RPMI7951 (cell line): ENCODE measurements around the gene CYP27A1. TPM values are rescaled to one million over a fixed set of nuclear protein-coding genes. Genes with fewer than 3 reads are reported as not detected.
"Not testable (repeated sequence)": the region's sequence is repeated elsewhere in the genome, so short reads cannot be mapped to it uniquely, and the experiment has no call there.

ENCODE experiments used
- DNase-seq: peaks from one replicate; pipeline ENCODE4 v3.0.0-alpha.2; 2012; ENCODE audit warnings: low read depth
- total RNA-seq: library from RNA; depleted of rRNA; stranded (reverse); fragments of >200 nt; shearing (Covaris generic); gene quantifications from 2 replicates; pipeline ENCODE4 v1.2.3, GENCODE V29; 2014; rRNA removed

Gene CYP27A1
- total RNA-seq, result 19.9 and 20.5 TPM in 2 replicates

- peak; percentile 63 for DNase-seq
Observed at GRCh38 chr2:218781691-218782527, at the start of gene CYP27A1. CYP27A1 (plus strand) TSS chr2:218782147; CDS start chr2:218782183, 36 bp downstream.

GRCh38 chr2:218732761-218733158, 49.2 kb upstream of the CYP27A1 start:
- DNase-seq, result no peak

- DNase-seq, result peak; percentile 91
Observed at GRCh38 chr2:218733171-218734021, 48.6 kb upstream of the CYP27A1 start.

- peak; percentile 25 for DNase-seq
Observed at GRCh38 chr2:218734190-218734975, 47.6 kb upstream of the CYP27A1 start.

- no peak for DNase-seq
Observed at GRCh38 chr2:218736531-218736930, 45.4 kb upstream of the CYP27A1 start.

GRCh38 chr2:218743068-218743467, 38.9 kb upstream of the CYP27A1 start:
- DNase-seq, result no peak

- peak; percentile 40 for DNase-seq
Observed at GRCh38 chr2:218744615-218745014, 37.3 kb upstream of the CYP27A1 start.

- peak; percentile 66 for DNase-seq
Observed at GRCh38 chr2:218745160-218745558, 36.8 kb upstream of the CYP27A1 start.

- peak; percentile 98 for DNase-seq
Observed at GRCh38 chr2:218745559-218746469, 36.1 kb upstream of the CYP27A1 start.

- DNase-seq, result no peak
Observed at GRCh38 chr2:218746470-218746795, 35.5 kb upstream of the CYP27A1 start.

GRCh38 chr2:218746960-218747359, 35.0 kb upstream of the CYP27A1 start:
- DNase-seq, result no peak

- DNase-seq, result no peak
Observed at GRCh38 chr2:218748741-218749441, 33.1 kb upstream of the CYP27A1 start.

- no peak for DNase-seq
Observed at GRCh38 chr2:218754201-218754600, 27.7 kb upstream of the CYP27A1 start.

GRCh38 chr2:218754781-218755180, 27.2 kb upstream of the CYP27A1 start:
- DNase-seq, result no peak

GRCh38 chr2:218755198-218755566, 26.8 kb upstream of the CYP27A1 start:
- DNase-seq, result no peak

- DNase-seq, result no peak
Observed at GRCh38 chr2:218755567-218756404, 26.2 kb upstream of the CYP27A1 start.

GRCh38 chr2:218756599-218757377, 25.2 kb upstream of the CYP27A1 start:
- DNase-seq, result no peak

GRCh38 chr2:218761795-218762194, 20.2 kb upstream of the CYP27A1 start:
- DNase-seq, result no peak

- DNase-seq, result not testable (repeated sequence)
Observed at GRCh38 chr2:218772759-218773158, 9.2 kb upstream of the CYP27A1 start.
